H1 (cell line): ENCODE data around the gene MLC1.

ENCODE experiments used
- CREB1 ChIP-seq: IDR thresholded peaks from 2 replicates; pipeline ENCODE4 v1.6.1; 2012; ENCODE audit warnings: inconsistent platforms
- EP300 ChIP-seq, 2 experiments: IDR thresholded peaks; 1 replicate in 1 of 2; 2 replicates in 1 of 2; pipeline ENCODE4 v1.6.1; 2011 to 2012; ENCODE audit warnings: low read depth in 2 of 2, low read length in 2 of 2, mild to moderate bottlenecking in 2 of 2, borderline replicate concordance in 1 of 2, inconsistent platforms in 1 of 2, moderate library complexity in 1 of 2
- EZH2 ChIP-seq: fragments of 200-600 bp; sonication (generic); IDR thresholded peaks from 2 replicates; pipeline ENCODE4 v1.7.1; 2012; ENCODE audit warnings: low read depth, mild to moderate bottlenecking, moderate library complexity, low read length, inconsistent platforms; ENCODE audit not compliant: severe bottlenecking
- GABPA ChIP-seq: IDR thresholded peaks from 2 replicates; pipeline ENCODE4 v1.6.1; 2011; ENCODE audit warnings: mild to moderate bottlenecking, low read length, moderate library complexity, borderline replicate concordance; ENCODE audit not compliant: insufficient read depth
- HDAC6 ChIP-seq: IDR thresholded peaks from one replicate; pipeline ENCODE4 v1.7.1; 2012; ENCODE audit warnings: low read depth, mild to moderate bottlenecking, inconsistent platforms, low read length, moderate library complexity
- POLR2A ChIP-seq, 2 experiments: IDR thresholded peaks; 1 replicate in 1 of 2; 2 replicates in 1 of 2; pipeline ENCODE4 v1.6.1; 2011; ENCODE audit warnings: low read depth in 2 of 2, low read length in 2 of 2, mild to moderate bottlenecking in 2 of 2; ENCODE audit errors: control extremely low read depth in 1 of 2
- RAD21 ChIP-seq, 2 experiments: IDR thresholded peaks in 1 of 2; conservative IDR thresholded peaks in 1 of 2; 2 replicates each; pipeline ENCODE4 v1.6.1; 2011; ENCODE audit warnings: low read depth in 2 of 2, low read length in 2 of 2, improper control_type of control experiment in 1 of 2, inconsistent platforms in 1 of 2, mild to moderate bottlenecking in 1 of 2, moderate library complexity in 1 of 2
- RNF2 ChIP-seq: fragments of 200-900, 300-1000 bp; sonication (generic); IDR thresholded peaks from 2 replicates; pipeline ENCODE4 v1.7.1; 2016; ENCODE audit warnings: borderline replicate concordance, low read depth, mild to moderate bottlenecking, antibody characterized with exemption, low read length; ENCODE audit not compliant: poor library complexity, severe bottlenecking; ENCODE audit errors: missing control alignments
- SIRT6 ChIP-seq: IDR thresholded peaks from one replicate; pipeline ENCODE4 v1.7.1; 2012; ENCODE audit warnings: low read length, inconsistent platforms
- TF ChIP-seq, protein P1 (sequence below), 3 experiments: IDR thresholded peaks; 1 replicate in 2 of 3; 2 replicates in 1 of 3; pipeline versions ENCODE4 v1.5.1 to v1.6.1; 2011; ENCODE audit warnings: low read length in 3 of 3, mild to moderate bottlenecking in 3 of 3, inconsistent platforms in 2 of 3, low read depth in 1 of 3, moderate library complexity in 1 of 3; ENCODE audit not compliant: insufficient read depth in 1 of 3; ENCODE audit errors: control extremely low read depth in 1 of 3
- TF ChIP-seq, protein P2 (sequence below): IDR thresholded peaks from 2 replicates; pipeline ENCODE4 v1.6.1; 2011; ENCODE audit warnings: low read length, improper control_type of control experiment

- TF ChIP-seq, protein P1, sequence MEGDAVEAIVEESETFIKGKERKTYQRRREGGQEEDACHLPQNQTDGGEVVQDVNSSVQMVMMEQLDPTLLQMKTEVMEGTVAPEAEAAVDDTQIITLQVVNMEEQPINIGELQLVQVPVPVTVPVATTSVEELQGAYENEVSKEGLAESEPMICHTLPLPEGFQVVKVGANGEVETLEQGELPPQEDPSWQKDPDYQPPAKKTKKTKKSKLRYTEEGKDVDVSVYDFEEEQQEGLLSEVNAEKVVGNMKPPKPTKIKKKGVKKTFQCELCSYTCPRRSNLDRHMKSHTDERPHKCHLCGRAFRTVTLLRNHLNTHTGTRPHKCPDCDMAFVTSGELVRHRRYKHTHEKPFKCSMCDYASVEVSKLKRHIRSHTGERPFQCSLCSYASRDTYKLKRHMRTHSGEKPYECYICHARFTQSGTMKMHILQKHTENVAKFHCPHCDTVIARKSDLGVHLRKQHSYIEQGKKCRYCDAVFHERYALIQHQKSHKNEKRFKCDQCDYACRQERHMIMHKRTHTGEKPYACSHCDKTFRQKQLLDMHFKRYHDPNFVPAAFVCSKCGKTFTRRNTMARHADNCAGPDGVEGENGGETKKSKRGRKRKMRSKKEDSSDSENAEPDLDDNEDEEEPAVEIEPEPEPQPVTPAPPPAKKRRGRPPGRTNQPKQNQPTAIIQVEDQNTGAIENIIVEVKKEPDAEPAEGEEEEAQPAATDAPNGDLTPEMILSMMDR (IDR thresholded peaks at IDR 0.05; ENCODE audit: control extremely low read depth in 1 of 3, insufficient read depth in 1 of 3, low read depth in 1 of 3, low read length in 3 of 3), result no peak
- TF ChIP-seq RAD21 (IDR thresholded peaks at IDR 0.05 in 1 of 2, conservative IDR thresholded peaks at IDR 0.05 in 1 of 2; ENCODE audit: low read depth in 2 of 2, low read length in 2 of 2) (no peak), EP300 (IDR thresholded peaks at IDR 0.05; ENCODE audit: borderline replicate concordance in 1 of 2, low read depth in 2 of 2, low read length in 2 of 2) (no peak), GABPA (no peak), EZH2 (no peak), RNF2 (no peak), HDAC6 (no peak), POLR2A (IDR thresholded peaks at IDR 0.05; ENCODE audit: control extremely low read depth in 1 of 2, low read depth in 2 of 2, low read length in 2 of 2) (no peak), CREB1 (no peak), SIRT6 (no peak)
- TF ChIP-seq, protein P2, sequence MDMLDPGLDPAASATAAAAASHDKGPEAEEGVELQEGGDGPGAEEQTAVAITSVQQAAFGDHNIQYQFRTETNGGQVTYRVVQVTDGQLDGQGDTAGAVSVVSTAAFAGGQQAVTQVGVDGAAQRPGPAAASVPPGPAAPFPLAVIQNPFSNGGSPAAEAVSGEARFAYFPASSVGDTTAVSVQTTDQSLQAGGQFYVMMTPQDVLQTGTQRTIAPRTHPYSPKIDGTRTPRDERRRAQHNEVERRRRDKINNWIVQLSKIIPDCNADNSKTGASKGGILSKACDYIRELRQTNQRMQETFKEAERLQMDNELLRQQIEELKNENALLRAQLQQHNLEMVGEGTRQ, result no peak
Measured at GRCh38 chr22:50063589-50064393, 21.4 kb downstream of the MLC1 start.
